CD4-positive, alpha-beta T cell (primary cell): ENCODE results near the gene UNC80. TPM values are rescaled to one million over a fixed set of nuclear protein-coding genes. Genes with fewer than 3 reads are reported as not detected.

Source experiments
- ATAC-seq: fragments of 200-7000 bp; cut with Tn5 transposase; one replicate; pipeline ENCODE4 v1.10.0; 2022; ENCODE audit warnings: mild to moderate bottlenecking; ENCODE audit not compliant: poor library complexity
- CTCF ChIA-PET: fragments of 350-600 bp; sonication (Branson Sonifier 250); formaldehyde crosslinking; loops from one replicate; lab custom pipeline; 2021; ENCODE audit warnings: antibody characterized with exemption, inconsistent platforms; lab: Charles Lee
- POLR2A ChIA-PET: fragments of 350-600 bp; sonication (Branson Sonifier 250); formaldehyde crosslinking; loops from one replicate; lab custom pipeline; 2021; ENCODE audit warnings: antibody characterized with exemption, inconsistent platforms; lab: Charles Lee
- DNase-seq, 14 experiments: peaks; one replicate each; pipeline ENCODE4 v3.0.0-alpha.2; 2013 to 2020; ENCODE audit warnings: mixed read lengths in 2 of 14
- H3K27ac ChIP-seq, 2 donors: one replicate each; pipeline versions ENCODE4 v1.5.1 to v1.7.0; 2013; ENCODE audit warnings: low read length in 2 of 2, low read depth in 1 of 2, mild to moderate bottlenecking in 1 of 2
- H3K27me3 ChIP-seq, 2 experiments: 1 replicate in 1 of 2; 2 replicates in 1 of 2; pipeline versions ENCODE4 v1.6.1 to v1.7.0; 2013; ENCODE audit warnings: low read length in 2 of 2, control low read depth in 1 of 2, mild to moderate bottlenecking in 1 of 2, moderate library complexity in 1 of 2; ENCODE audit not compliant: insufficient read depth in 2 of 2, control insufficient read depth in 1 of 2
- H3K36me3 ChIP-seq: one replicate; pipeline ENCODE4 v1.6.1; 2013; ENCODE audit warnings: low read length, control low read depth; ENCODE audit not compliant: insufficient read depth
- H3K4me1 ChIP-seq: one replicate; pipeline ENCODE4 v1.6.1; 2013; ENCODE audit warnings: low read length, control low read depth; ENCODE audit not compliant: insufficient read depth
- H3K4me3 ChIP-seq: one replicate; pipeline ENCODE4 v1.5.1; 2013; ENCODE audit warnings: mild to moderate bottlenecking, low read length, moderate library complexity
- H3K9me3 ChIP-seq, 2 experiments: 1 replicate in 1 of 2; 2 replicates in 1 of 2; pipeline versions ENCODE4 v1.6.1 to v1.7.0; 2013; ENCODE audit warnings: low read length in 2 of 2, mild to moderate bottlenecking in 2 of 2, control low read depth in 1 of 2, moderate library complexity in 1 of 2; ENCODE audit not compliant: control insufficient read depth in 1 of 2, insufficient read depth in 1 of 2
- H3K27ac Mint-ChIP-seq: one replicate; pipeline ENCODE4 v1.8.0; 2020; ENCODE audit warnings: mixed read lengths
- H3K27me3 Mint-ChIP-seq: one replicate; pipeline ENCODE4 v1.8.0; 2021; ENCODE audit warnings: mixed read lengths
- H3K36me3 Mint-ChIP-seq: one replicate; pipeline ENCODE4 v1.8.0; 2021; ENCODE audit warnings: low read depth, mixed read lengths
- H3K4me1 Mint-ChIP-seq: one replicate; pipeline ENCODE4 v1.8.0; 2021; ENCODE audit warnings: low read depth, mixed read lengths
- H3K4me3 Mint-ChIP-seq: one replicate; pipeline ENCODE4 v1.8.0; 2020; ENCODE audit warnings: mild to moderate bottlenecking, mixed read lengths
- H3K9me3 Mint-ChIP-seq: one replicate; pipeline ENCODE4 v1.8.0; 2020; ENCODE audit warnings: mixed read lengths
- CTCF ChIP-seq: fragments of 200-600 bp; IDR thresholded peaks from one replicate; pipeline ENCODE4 v1.8.0; 2022; ENCODE audit warnings: antibody characterized with exemption, mild to moderate bottlenecking
- intact Hi-C, 2 experiments: fragments of 100-400 bp; cut with DNase I in 1 of 2; cut with micrococcal nuclease in 1 of 2; formaldehyde crosslinking; loops; one replicate each; pipeline versions ENCODE4 v1.15.1 to v1.9.0; 2023 to 2025; cut with DNase I, micrococcal nuclease
- total RNA-seq, 174 experiments: library from RNA in 2 of 174; stranded (reverse) in 2 of 174; gene quantifications; one replicate each; pipeline ENCODE4 v1.2.3 and lab custom pipeline; 2021 to 2026

Gene UNC80
- total RNA-seq, 2 experiments from 2014 or later: not detected

DNA sequence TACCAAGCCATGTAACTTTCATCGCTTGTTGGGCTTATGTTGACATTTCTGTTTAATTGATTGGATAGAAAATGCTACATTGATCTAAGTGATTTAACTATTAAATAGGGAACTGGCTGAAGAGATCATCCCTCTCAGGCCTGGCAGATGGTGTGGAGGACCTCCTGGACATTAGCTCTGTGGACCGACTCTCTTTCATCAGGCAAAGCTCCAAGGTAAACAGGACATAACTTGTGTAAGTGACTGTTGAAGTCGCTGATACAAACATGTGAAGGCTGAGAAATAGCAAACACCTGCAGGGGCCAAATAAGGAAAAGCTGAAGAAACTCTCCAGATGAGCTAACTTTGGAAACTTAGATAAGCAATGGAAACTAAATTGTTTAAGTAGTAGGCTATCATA, 68.8 kb downstream of the UNC80 start:
- intact Hi-C loops: no loop called here
- H3K4me3 Mint-ChIP-seq: no peak overlapping the region
- POLR2A ChIA-PET: no interaction called here

DNA sequence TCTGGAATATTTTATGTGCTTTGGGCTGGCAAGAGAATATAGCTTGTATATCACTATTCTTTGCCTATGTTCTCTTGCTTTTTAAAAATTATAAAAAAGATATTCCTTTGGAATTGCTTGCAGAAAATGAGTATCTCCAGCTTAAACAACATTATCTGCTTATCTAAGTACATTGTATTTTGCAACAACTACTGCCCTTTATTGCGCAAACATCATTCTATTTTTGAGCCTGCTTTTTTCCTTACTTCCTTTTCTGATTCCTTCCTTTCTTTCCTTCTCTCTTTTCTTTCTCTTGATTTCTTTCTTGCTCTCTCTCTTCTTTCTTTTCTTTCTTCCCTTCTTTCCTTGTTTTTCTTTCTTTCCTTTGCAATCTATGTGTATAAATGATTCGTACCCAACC, 74.0 kb downstream of the UNC80 start:
- no peak for ATAC-seq
- no peak for TF ChIP-seq CTCF

More for the DNA sequence above, 68.8 kb downstream of the UNC80 start:
- no peaks in the 10 kb centered on the region for H3K9me3 Mint-ChIP-seq
- no peak overlapping the region for H3K4me3 ChIP-seq
- DNase-seq (no peak), ATAC-seq (no peak)
- H3K4me1 Mint-ChIP-seq: no peaks in the 10 kb centered on the region
- H3K27ac Mint-ChIP-seq: no peak overlapping the region
- H3K27me3 ChIP-seq: no peaks in the 10 kb centered on the region
- H3K27me3 Mint-ChIP-seq: no peaks in the 10 kb centered on the region
- H3K36me3 Mint-ChIP-seq: no peaks in the 10 kb centered on the region
- H3K27ac ChIP-seq: no peak overlapping the region
- TF ChIP-seq CTCF: no peak
- no peaks in the 10 kb centered on the region for H3K36me3 ChIP-seq
- no peaks in the 10 kb centered on the region for H3K4me1 ChIP-seq
- no peaks in the 10 kb centered on the region for H3K9me3 ChIP-seq
- CTCF ChIA-PET: no interaction called here

DNA sequence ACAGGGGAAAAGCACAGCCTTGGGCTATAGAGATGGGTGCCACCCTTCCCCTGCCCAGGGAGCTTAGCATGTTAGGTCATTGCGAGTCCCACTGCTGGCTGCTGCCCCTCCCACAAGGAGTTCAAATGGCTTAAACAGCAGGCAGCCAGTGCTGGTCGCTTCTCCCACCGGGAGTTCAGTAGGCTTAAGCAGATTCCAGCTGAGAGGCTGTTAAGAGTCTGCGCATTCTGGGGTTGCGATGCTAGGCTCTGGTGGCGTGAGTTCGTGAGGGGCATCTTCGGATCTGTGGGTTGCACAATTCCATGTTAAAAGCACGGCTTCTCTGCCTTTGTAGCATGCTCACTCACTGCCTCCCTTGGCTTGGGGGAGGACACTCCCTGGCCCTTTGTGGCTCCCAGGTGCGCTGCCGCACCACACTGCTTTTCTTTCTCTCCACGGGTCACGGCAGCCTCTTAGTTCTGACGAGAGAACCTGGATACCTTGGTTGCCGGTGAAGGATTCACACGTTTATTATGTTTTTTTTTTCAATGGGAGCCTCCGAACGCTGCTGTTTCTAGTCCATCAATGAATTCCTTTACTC, 93.2 kb downstream of the UNC80 start:
- no peaks in the 10 kb centered on the region for H3K36me3 ChIP-seq
- H3K9me3 ChIP-seq: peaks cover 0 to 14% of the 10 kb centered on the region in 2 experiments
- ChIA-PET CTCF (no interaction called here), POLR2A (no interaction called here)
- no peak for ATAC-seq
- Mint-ChIP-seq H3K27me3 (peaks cover 4% of the 10 kb centered on the region), H3K4me1 (no peaks in the 10 kb centered on the region), H3K4me3 (no peak overlapping the region), H3K27ac (no peak overlapping the region), H3K36me3 (no peaks in the 10 kb centered on the region), H3K9me3 (peaks cover 2% of the 10 kb centered on the region)
- intact Hi-C loops: no loop called here
- TF ChIP-seq CTCF: no peak
- no peak overlapping the region for H3K27ac ChIP-seq
- H3K4me1 ChIP-seq: no peaks in the 10 kb centered on the region
- peak in 1 of 14 experiments; percentile 4 for DNase-seq
- H3K27me3 ChIP-seq: no peaks in the 10 kb centered on the region
- no peak overlapping the region for H3K4me3 ChIP-seq

More for the DNA sequence above, 74.0 kb downstream of the UNC80 start:
- intact Hi-C loops: no loop called here
- Histone ChIP-seq H3K27ac (no peak overlapping the region), H3K36me3 (no peaks in the 10 kb centered on the region), H3K4me1 (no peaks in the 10 kb centered on the region), H3K4me3 (no peak overlapping the region), H3K27me3 (no peaks in the 10 kb centered on the region), H3K9me3 (no peaks in the 10 kb centered on the region)
- ChIA-PET CTCF (no interaction called here), POLR2A (no interaction called here)
- H3K36me3 Mint-ChIP-seq: no peaks in the 10 kb centered on the region
- H3K27me3 Mint-ChIP-seq: no peaks in the 10 kb centered on the region
- no peaks in the 10 kb centered on the region for H3K9me3 Mint-ChIP-seq
- no peak for DNase-seq
- H3K27ac Mint-ChIP-seq: no peak overlapping the region
- no peaks in the 10 kb centered on the region for H3K4me1 Mint-ChIP-seq
- H3K4me3 Mint-ChIP-seq: no peak overlapping the region
